MM.1S (cell line): ENCODE measurements around the gene TTLL5.

Experiments
- DNase-seq: peaks from one replicate; pipeline ENCODE4 v3.0.0-alpha.2; 2015
- H2AFZ ChIP-seq: fragments of 300-600 bp; sonication (generic); 2 replicates; pipeline ENCODE4 v1.6.0; 2016; ENCODE audit warnings: antibody characterized with exemption, low read length
- H3F3A ChIP-seq: fragments of 300-600 bp; sonication (generic); 2 replicates; pipeline ENCODE4 v1.6.1; 2016; ENCODE audit warnings: mild to moderate bottlenecking, antibody characterized with exemption, low read length, moderate library complexity, mixed read lengths; ENCODE audit not compliant: insufficient read depth
- H3K27ac ChIP-seq: fragments of 300-600 bp; sonication (generic); 2 replicates; pipeline ENCODE4 v1.5.1; 2016; ENCODE audit warnings: mild to moderate bottlenecking, low read length
- H3K27me3 ChIP-seq: fragments of 300-600 bp; sonication (generic); replicated peaks from 2 replicates; pipeline ENCODE4 v1.6.0; 2016; ENCODE audit warnings: low read length; ENCODE audit not compliant: insufficient read depth
- H3K36me3 ChIP-seq: fragments of 300-600 bp; sonication (generic); replicated peaks from 2 replicates; pipeline ENCODE4 v1.6.1; 2016; ENCODE audit warnings: mild to moderate bottlenecking, low read length, mixed read lengths; ENCODE audit not compliant: insufficient read depth
- H3K4me1 ChIP-seq: fragments of 300-600 bp; sonication (generic); 2 replicates; pipeline ENCODE4 v1.6.1; 2016; ENCODE audit warnings: low read length, mixed read lengths
- H3K4me2 ChIP-seq: fragments of 300-600 bp; sonication (generic); 2 replicates; pipeline ENCODE4 v1.6.0; 2016; ENCODE audit warnings: low read depth, low read length
- H3K4me3 ChIP-seq: fragments of 300-600 bp; sonication (generic); 2 replicates; pipeline ENCODE4 v1.5.1; 2016; ENCODE audit warnings: low read length, mixed read lengths
- H3K79me2 ChIP-seq: fragments of 300-600 bp; sonication (generic); 2 replicates; pipeline ENCODE4 v1.6.1; 2016; ENCODE audit warnings: mixed run types, low read length, mixed read lengths
- H3K9ac ChIP-seq: fragments of 300-600 bp; sonication (generic); 2 replicates; pipeline ENCODE4 v1.6.1; 2016; ENCODE audit warnings: low read length, mixed read lengths
- H3K9me2 ChIP-seq: fragments of 300-600 bp; sonication (generic); replicated peaks from 2 replicates; pipeline ENCODE4 v1.6.1; 2016; ENCODE audit warnings: mild to moderate bottlenecking, low read length, mixed read lengths; ENCODE audit not compliant: insufficient read depth
- H3K9me3 ChIP-seq: fragments of 300-600 bp; sonication (generic); replicated peaks from 2 replicates; pipeline ENCODE4 v1.6.1; 2016; ENCODE audit warnings: mild to moderate bottlenecking, low read length, mixed read lengths; ENCODE audit not compliant: insufficient read depth
- H4K20me1 ChIP-seq: fragments of 300-600 bp; sonication (generic); 2 replicates; pipeline ENCODE4 v1.6.1; 2016; ENCODE audit warnings: mild to moderate bottlenecking, low read length, moderate library complexity, mixed read lengths; ENCODE audit not compliant: insufficient read depth
- CTCF ChIP-seq: fragments of 300-600 bp; sonication (generic); IDR thresholded peaks from 2 replicates; pipeline ENCODE4 v1.5.1; 2016; ENCODE audit warnings: antibody characterized with exemption, low read length, mixed read lengths
- EZH2 ChIP-seq: fragments of 300-600 bp; sonication (generic); optimal IDR thresholded peaks from 2 replicates; pipeline ENCODE3; 2017; ENCODE audit warnings: low read depth, mild to moderate bottlenecking, antibody characterized with exemption, low read length, mixed read lengths
- EZH2phosphoT487 ChIP-seq: fragments of 300-600 bp; sonication (generic); IDR thresholded peaks from 2 replicates; pipeline ENCODE4 v1.6.1; 2018; ENCODE audit warnings: antibody characterized with exemption, low read length

The TTLL5 gene

GRCh38 chr14:75672605-75673192 lies 11.7 kb downstream of the TTLL5 start:
- Histone ChIP-seq H3K36me3 (no peaks in the 10 kb centered on the region), H3K79me2 (no peaks in the 10 kb centered on the region)

GRCh38 chr14:75673345-75674035 lies 12.4 kb downstream of the TTLL5 start:
- no peaks in the 10 kb centered on the region for H3K4me1 ChIP-seq
- no peaks in the 10 kb centered on the region for H3K36me3 ChIP-seq
- H2AFZ ChIP-seq, result no peak overlapping the region
- TF ChIP-seq CTCF (no peak), EZH2 (no peak), EZH2phosphoT487 (no peak)
- no peak overlapping the region for H3K9ac ChIP-seq
- H3K4me2 ChIP-seq, result no peak overlapping the region
- no peak overlapping the region for H3K4me3 ChIP-seq
- H3K27ac ChIP-seq, result no peak overlapping the region
- H3K79me2 ChIP-seq, result no peaks in the 10 kb centered on the region
- H3F3A ChIP-seq, result no peaks in the 10 kb centered on the region
- H3K9me2 ChIP-seq, result no peaks in the 10 kb centered on the region
- no peak for DNase-seq
- no peaks in the 10 kb centered on the region for H3K9me3 ChIP-seq
- no peaks in the 10 kb centered on the region for H4K20me1 ChIP-seq
- H3K27me3 ChIP-seq, result no peaks in the 10 kb centered on the region

More at GRCh38 chr14:75672605-75673192, 11.7 kb downstream of the TTLL5 start:
- H3K4me2 ChIP-seq, result no peak overlapping the region
- no peak overlapping the region for H3K4me3 ChIP-seq
- DNase-seq, result no peak
- H3K27ac ChIP-seq, result no peak overlapping the region
- no peak overlapping the region for H3K9ac ChIP-seq
- no peaks in the 10 kb centered on the region for H3F3A ChIP-seq
- H3K9me2 ChIP-seq, result no peaks in the 10 kb centered on the region
- TF ChIP-seq EZH2 (no peak), CTCF (no peak), EZH2phosphoT487 (no peak)
- H2AFZ ChIP-seq, result no peak overlapping the region
- H3K9me3 ChIP-seq, result no peaks in the 10 kb centered on the region
- no peaks in the 10 kb centered on the region for H3K4me1 ChIP-seq
- no peaks in the 10 kb centered on the region for H4K20me1 ChIP-seq
- no peaks in the 10 kb centered on the region for H3K27me3 ChIP-seq

- no peak overlapping the region for H3K27ac ChIP-seq
- no peaks in the 10 kb centered on the region for H3K9me3 ChIP-seq
- no peak overlapping the region for H3K4me2 ChIP-seq
- no peaks in the 10 kb centered on the region for H3K79me2 ChIP-seq
- no peaks in the 10 kb centered on the region for H3K4me1 ChIP-seq
- H2AFZ ChIP-seq, result no peak overlapping the region
- H3F3A ChIP-seq, result no peaks in the 10 kb centered on the region
- no peak overlapping the region for H3K4me3 ChIP-seq
- H3K9ac ChIP-seq, result no peak overlapping the region
- no peak for DNase-seq
- H3K9me2 ChIP-seq, result no peaks in the 10 kb centered on the region
- H3K27me3 ChIP-seq, result no peaks in the 10 kb centered on the region
- H3K36me3 ChIP-seq, result no peaks in the 10 kb centered on the region
- no peaks in the 10 kb centered on the region for H4K20me1 ChIP-seq
- TF ChIP-seq EZH2phosphoT487, result no peak
- no peak for TF ChIP-seq CTCF
- no peak for TF ChIP-seq EZH2
Measured at GRCh38 chr14:75675265-75675960, 14.4 kb downstream of the TTLL5 start.
